HEK293T (cell line): ENCODE measurements around the gene TMPRSS5.
"Not testable (repeated sequence)": the region's sequence is repeated elsewhere in the genome, so short reads cannot be mapped to it uniquely, and the experiment has no call there.

Experiments
- CTCF ChIA-PET: fragments of 350-600 bp; formaldehyde crosslinking; extraction: SDS; loops from one replicate; lab custom pipeline; 2021; ENCODE audit warnings: antibody characterized with exemption, inconsistent platforms; lab: Yijun Ruan, JAX
- POLR2A ChIA-PET: fragments of 350-600 bp; formaldehyde crosslinking; extraction: SDS; loops from one replicate; lab custom pipeline; 2020; ENCODE audit warnings: antibody characterized with exemption, inconsistent platforms; lab: Yijun Ruan, JAX
- DNase-seq: peaks from one replicate; pipeline ENCODE4 v3.0.0; 2012; ENCODE audit warnings: mixed read lengths; ENCODE audit errors: extremely low spot score
- ARNT ChIP-seq: fragments of 450-650 bp; IDR thresholded peaks from 2 replicates; pipeline ENCODE4 v1.6.1; 2017; ENCODE audit warnings: mild to moderate bottlenecking
- BHLHE40 ChIP-seq: fragments of 450-650 bp; IDR thresholded peaks from 2 replicates; pipeline ENCODE4 v1.6.1; 2016; ENCODE audit warnings: mild to moderate bottlenecking, moderate library complexity, borderline replicate concordance
- CTBP1 ChIP-seq: fragments of 450-650 bp; IDR thresholded peaks from 2 replicates; pipeline ENCODE4 v1.6.1; 2016; ENCODE audit warnings: borderline replicate concordance
- ELF4 ChIP-seq: fragments of 450-650 bp; IDR thresholded peaks from 2 replicates; pipeline ENCODE4 v1.6.1; 2017; ENCODE audit warnings: antibody characterized with exemption
- FOXA1 ChIP-seq: fragments of 450-650 bp; IDR thresholded peaks from 2 replicates; pipeline ENCODE4 v1.6.1; 2016; ENCODE audit warnings: mild to moderate bottlenecking
- FOXK2 ChIP-seq: fragments of 450-650 bp; IDR thresholded peaks from 2 replicates; pipeline ENCODE4 v1.6.1; 2016; ENCODE audit warnings: mild to moderate bottlenecking
- FOXM1 ChIP-seq: fragments of 450-650 bp; IDR thresholded peaks from 2 replicates; pipeline ENCODE4 v1.6.1; 2017; ENCODE audit warnings: mild to moderate bottlenecking, borderline replicate concordance
- HDGF ChIP-seq: fragments of 450-650 bp; IDR thresholded peaks from 2 replicates; pipeline ENCODE4 v1.6.1; 2017; ENCODE audit warnings: antibody characterized with exemption, borderline replicate concordance
- L3MBTL2 ChIP-seq: fragments of 450-650 bp; conservative IDR thresholded peaks from 2 replicates; pipeline ENCODE4 v1.6.1; 2016; ENCODE audit warnings: mild to moderate bottlenecking
- LEF1 ChIP-seq: fragments of 450-650 bp; IDR thresholded peaks from 2 replicates; pipeline ENCODE4 v1.6.1; 2017; ENCODE audit warnings: mild to moderate bottlenecking, borderline replicate concordance
- NFRKB ChIP-seq: fragments of 450-650 bp; IDR thresholded peaks from 2 replicates; pipeline ENCODE4 v1.6.1; 2016; ENCODE audit warnings: mild to moderate bottlenecking, moderate library complexity
- PKNOX1 ChIP-seq: fragments of 450-650 bp; IDR thresholded peaks from 2 replicates; pipeline ENCODE4 v1.6.1; 2016
- SP1 ChIP-seq: fragments of 450-650 bp; IDR thresholded peaks from 2 replicates; pipeline ENCODE4 v1.6.1; 2017
- SUZ12 ChIP-seq: fragments of 450-650 bp; IDR thresholded peaks from 2 replicates; pipeline ENCODE4 v1.6.1; 2016; ENCODE audit warnings: mild to moderate bottlenecking
- TARDBP ChIP-seq: fragments of 450-650 bp; IDR thresholded peaks from 2 replicates; pipeline ENCODE4 v1.6.1; 2016
- ZNF384 ChIP-seq: fragments of 450-650 bp; IDR thresholded peaks from 2 replicates; pipeline ENCODE4 v1.6.1; 2016

TMPRSS5 gene

DNA sequence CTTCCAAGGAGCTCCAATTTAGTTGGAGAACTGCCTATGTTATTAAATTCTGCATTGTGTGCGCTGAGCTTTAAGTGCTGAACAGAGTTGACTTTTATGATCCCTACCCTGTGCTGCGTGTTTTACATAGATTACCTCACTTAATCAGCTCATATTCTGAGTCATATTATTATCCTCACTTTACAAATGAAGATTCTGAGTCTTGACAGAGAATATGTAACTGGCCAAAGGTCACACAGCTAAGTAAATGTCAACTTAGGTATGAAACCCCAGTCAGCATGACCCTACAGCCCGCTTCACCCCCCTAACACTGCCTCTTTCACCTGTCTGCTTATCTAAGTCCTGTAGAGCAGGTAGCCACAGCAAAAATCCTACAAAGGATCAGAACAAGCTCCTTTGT lies 19.8 kb upstream of the TMPRSS5 start:
- TF ChIP-seq HDGF (no peak), SUZ12 (no peak), FOXM1 (no peak), ZNF384 (no peak)
- DNase-seq, result no peak
- CTCF ChIA-PET, result interaction anchor here (0.7 to 0.9 kb wide), 2 partner anchors 43 to 52 kb away, joined by 3 to 7 read pairs; no protein-coding TSS in a partner anchor
- POLR2A ChIA-PET, result no interaction called here

GRCh38 chr11:113725407-113725806 lies 19.3 kb upstream of the TMPRSS5 start:
- ChIA-PET POLR2A (no interaction called here), CTCF (interaction anchor here (0.7 to 0.9 kb wide), 2 partner anchors 42 to 627 kb away, joined by 3 to 6 read pairs; no protein-coding TSS in a partner anchor)
- no peak for DNase-seq
- TF ChIP-seq PKNOX1 (no peak), FOXK2 (no peak), LEF1 (no peak), SP1 (no peak), ARNT (no peak), ELF4 (no peak), SUZ12 (no peak), FOXM1 (no peak), NFRKB (no peak), FOXA1 (no peak), TARDBP (no peak), CTBP1 (no peak), BHLHE40 (no peak), ZNF384 (no peak), L3MBTL2 (no peak), HDGF (no peak)

GRCh38 chr11:113724778-113725177 lies 18.7 kb upstream of the TMPRSS5 start:
- TF ChIP-seq FOXM1 (no peak), L3MBTL2 (no peak), ARNT (no peak), CTBP1 (no peak), SP1 (no peak), HDGF (no peak), PKNOX1 (no peak), SUZ12 (no peak), ZNF384 (no peak), BHLHE40 (no peak), ELF4 (no peak), NFRKB (no peak), FOXK2 (no peak), FOXA1 (no peak), TARDBP (no peak)
- ChIA-PET CTCF (interaction anchor here (0.7 kb wide), 1 partner anchor 627 kb away, joined by 6 read pairs; no protein-coding TSS in a partner anchor), POLR2A (no interaction called here)
- DNase-seq, result no peak

DNA sequence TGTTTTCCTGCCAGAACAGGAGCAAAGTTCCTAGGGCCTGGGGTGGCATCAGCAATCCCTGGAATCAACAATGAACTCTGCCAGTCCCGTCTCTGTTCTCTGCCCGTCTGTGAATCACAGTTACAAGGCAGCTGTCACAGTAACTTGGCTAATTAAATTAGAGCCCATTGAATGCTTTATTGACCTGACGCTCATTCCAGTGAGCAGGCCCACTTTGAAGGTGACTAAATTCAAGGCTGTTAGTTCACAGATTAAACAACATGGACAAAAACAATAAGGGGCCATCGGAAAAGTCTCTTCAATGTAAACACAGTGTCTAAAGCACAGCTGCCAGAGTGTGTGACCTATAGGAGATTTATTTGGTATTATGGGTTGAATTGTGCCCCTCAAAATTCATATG lies 17.7 kb upstream of the TMPRSS5 start:
- POLR2A ChIA-PET, result no interaction called here
- CTCF ChIA-PET, result no interaction called here
- DNase-seq, result no peak
- no peak for TF ChIP-seq HDGF
- TF ChIP-seq ZNF384, result no peak
- TF ChIP-seq FOXK2, result no peak
- no peak for TF ChIP-seq LEF1
- no peak for TF ChIP-seq ARNT

- ChIA-PET CTCF (no interaction called here), POLR2A (no interaction called here)
- no peak for DNase-seq
- no peak for TF ChIP-seq FOXK2
- no peak for TF ChIP-seq SUZ12
- no peak for TF ChIP-seq LEF1
- no peak for TF ChIP-seq ELF4
- TF ChIP-seq HDGF, result no peak
- no peak for TF ChIP-seq SP1
- no peak for TF ChIP-seq BHLHE40
- TF ChIP-seq ZNF384, result no peak
These were observed 16.8 kb upstream of the TMPRSS5 start for GRCh38 chr11:113722934-113723333.

- POLR2A ChIA-PET, result no interaction called here
- no peak for TF ChIP-seq SUZ12
- no peak for TF ChIP-seq CTBP1
- TF ChIP-seq PKNOX1, result no peak
- no peak for TF ChIP-seq ARNT
- CTCF ChIA-PET, result no interaction called here
- no peak for DNase-seq
These were observed 16.1 kb upstream of the TMPRSS5 start for GRCh38 chr11:113722221-113722620.

DNA sequence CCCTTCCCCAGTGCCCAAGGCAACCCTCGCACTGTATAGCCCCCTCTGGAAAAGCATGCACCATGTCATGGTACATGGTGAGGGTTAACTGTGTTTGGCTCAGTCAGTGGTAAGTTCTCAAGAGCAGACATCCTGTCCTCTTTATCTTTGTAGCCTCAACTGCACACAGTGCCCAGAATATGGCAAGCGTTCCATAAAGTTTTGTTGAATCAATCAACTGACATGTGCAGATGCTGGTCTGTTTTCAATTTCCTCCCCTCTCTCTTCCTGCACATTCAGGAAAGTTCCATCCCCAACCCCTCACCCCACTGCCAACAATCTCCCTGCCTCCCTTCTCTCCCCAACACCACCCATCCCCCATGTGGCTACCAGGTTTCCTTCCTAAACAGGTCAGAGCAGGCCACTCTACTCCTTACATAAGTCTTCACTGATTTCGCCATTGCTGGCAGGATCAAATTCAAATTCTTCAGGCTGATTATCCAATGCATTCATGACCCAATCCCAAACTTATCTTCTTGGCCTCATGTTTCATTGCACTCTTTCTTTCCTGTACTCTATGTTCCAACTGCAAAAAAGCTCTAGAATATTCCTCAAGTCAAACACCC lies 15.5 kb upstream of the TMPRSS5 start:
- ChIA-PET CTCF (no interaction called here), POLR2A (no interaction called here)
- no peak for DNase-seq
- no peak for TF ChIP-seq FOXM1
- no peak for TF ChIP-seq CTBP1
- TF ChIP-seq L3MBTL2, result no peak
- no peak for TF ChIP-seq NFRKB
- no peak for TF ChIP-seq BHLHE40
- no peak for TF ChIP-seq ARNT
- no peak for TF ChIP-seq HDGF
- TF ChIP-seq SUZ12, result no peak
- TF ChIP-seq FOXK2, result no peak
- no peak for TF ChIP-seq PKNOX1
- TF ChIP-seq FOXA1, result no peak
- no peak for TF ChIP-seq ELF4
- no peak for TF ChIP-seq SP1

DNA sequence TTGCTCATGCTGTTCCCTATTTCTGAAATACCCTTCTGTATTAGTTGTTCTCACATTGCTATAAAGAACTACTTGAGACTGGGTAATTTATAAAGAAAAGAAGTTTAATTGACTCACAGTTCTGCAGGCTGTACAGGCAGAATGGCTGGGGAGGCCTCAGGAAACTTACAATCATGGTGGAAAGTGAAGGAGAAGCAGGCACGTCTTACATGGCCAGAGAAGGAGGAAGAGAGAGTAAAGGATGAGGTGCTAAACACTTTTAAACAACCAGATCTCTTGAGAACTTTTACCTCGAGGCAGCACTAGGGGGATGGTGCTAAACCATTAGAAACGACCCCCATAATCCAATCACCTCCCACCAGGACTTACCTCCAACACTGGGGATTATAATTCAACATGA lies 14.4 kb upstream of the TMPRSS5 start:
- CTCF ChIA-PET, DNase-seq, POLR2A ChIA-PET: not testable (repeated sequence)
